ENCODE measurements around the gene ALAD. TPM values are rescaled to one million over a fixed set of nuclear protein-coding genes. Genes with fewer than 3 reads are reported as not detected.
A peak's percentile ranks its signal among the peaks of the same experiment; 100 is the strongest.

The ALAD gene
- total and polyA plus RNA-seq, 8 donors: 36.8 to 50.7 (median 44.7) TPM

DNA sequence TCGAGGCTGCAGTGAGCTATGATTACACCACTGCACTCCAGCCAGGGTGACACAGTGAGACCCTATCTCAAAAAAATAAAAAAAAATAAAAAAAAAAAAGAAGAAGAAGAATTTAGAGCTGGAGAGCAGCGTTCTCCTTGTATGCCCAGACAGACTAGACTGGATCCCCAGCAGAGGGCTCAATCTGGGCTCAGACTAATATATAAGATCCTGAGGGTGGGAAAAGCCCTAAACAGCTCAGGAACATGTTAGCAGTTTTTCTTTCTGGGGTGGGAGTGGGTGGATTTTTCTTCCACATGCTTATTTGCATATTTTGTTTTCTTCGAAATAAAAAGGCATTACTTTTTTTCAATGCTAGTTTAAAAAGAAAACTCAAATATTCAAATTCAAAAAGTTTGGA lies 52.6 kb downstream of the ALAD start:
- intact Hi-C loops (cut with DNase I): no loop called here
- Histone ChIP-seq H3K4me3 (no peak overlapping the region), H3K27me3 (peaks cover 12 to 34% of the 10 kb centered on the region in 2 donors), H3K4me1 (peaks cover 11 to 24% of the 10 kb centered on the region in 2 donors), H3K9me3 (no peaks in the 10 kb centered on the region), H3K36me3 (no peaks in the 10 kb centered on the region), H3K27ac (no peak overlapping the region)
- no peak for DNase-seq
- no peak for ATAC-seq
- TF ChIP-seq, protein P1, sequence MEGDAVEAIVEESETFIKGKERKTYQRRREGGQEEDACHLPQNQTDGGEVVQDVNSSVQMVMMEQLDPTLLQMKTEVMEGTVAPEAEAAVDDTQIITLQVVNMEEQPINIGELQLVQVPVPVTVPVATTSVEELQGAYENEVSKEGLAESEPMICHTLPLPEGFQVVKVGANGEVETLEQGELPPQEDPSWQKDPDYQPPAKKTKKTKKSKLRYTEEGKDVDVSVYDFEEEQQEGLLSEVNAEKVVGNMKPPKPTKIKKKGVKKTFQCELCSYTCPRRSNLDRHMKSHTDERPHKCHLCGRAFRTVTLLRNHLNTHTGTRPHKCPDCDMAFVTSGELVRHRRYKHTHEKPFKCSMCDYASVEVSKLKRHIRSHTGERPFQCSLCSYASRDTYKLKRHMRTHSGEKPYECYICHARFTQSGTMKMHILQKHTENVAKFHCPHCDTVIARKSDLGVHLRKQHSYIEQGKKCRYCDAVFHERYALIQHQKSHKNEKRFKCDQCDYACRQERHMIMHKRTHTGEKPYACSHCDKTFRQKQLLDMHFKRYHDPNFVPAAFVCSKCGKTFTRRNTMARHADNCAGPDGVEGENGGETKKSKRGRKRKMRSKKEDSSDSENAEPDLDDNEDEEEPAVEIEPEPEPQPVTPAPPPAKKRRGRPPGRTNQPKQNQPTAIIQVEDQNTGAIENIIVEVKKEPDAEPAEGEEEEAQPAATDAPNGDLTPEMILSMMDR (IDR thresholded peaks at IDR 0.05): no peak

- peaks cover 11 to 22% of the 10 kb centered on the region in 2 donors for H3K4me1 ChIP-seq
- DNase-seq (no peak), ATAC-seq (no peak)
- no peaks in the 10 kb centered on the region for H3K36me3 ChIP-seq
- TF ChIP-seq, protein P1 (IDR thresholded peaks at IDR 0.05): no peak
- H3K4me3 ChIP-seq: no peak overlapping the region
- intact Hi-C loops (cut with DNase I): no loop called here
- H3K27ac ChIP-seq: no peak overlapping the region
- peaks cover 11 to 21% of the 10 kb centered on the region in 2 donors for H3K27me3 ChIP-seq
- H3K9me3 ChIP-seq: no peaks in the 10 kb centered on the region
Observed at GRCh38 chr9:113345671-113346070, 55.4 kb downstream of the ALAD start.

- intact Hi-C loops (cut with DNase I): no loop called here
Observed at GRCh38 chr9:113345190-113345589, 55.9 kb downstream of the ALAD start.

GRCh38 chr9:113343732-113344231 lies 57.3 kb downstream of the ALAD start:
- ATAC-seq: peak; percentile 76
- Histone ChIP-seq H3K27ac (peak overlapping the region; percentile 40 to 89), H3K4me3 (no peak overlapping the region), H3K36me3 (no peaks in the 10 kb centered on the region), H3K9me3 (no peaks in the 10 kb centered on the region), H3K27me3 (peaks cover 0 to 2% of the 10 kb centered on the region in 2 donors), H3K4me1 (peaks cover 9 to 18% of the 10 kb centered on the region in 2 donors)
- TF ChIP-seq, protein P1 (IDR thresholded peaks at IDR 0.05): no peak
- intact Hi-C loops (cut with DNase I): no loop called here
- DNase-seq: peak in 3 of 4 donors; percentile 78 to 94 (median 89)

More at GRCh38 chr9:113345190-113345589, 55.9 kb downstream of the ALAD start:
- no peaks in the 10 kb centered on the region for H3K9me3 ChIP-seq
- no peak for ATAC-seq
- no peaks in the 10 kb centered on the region for H3K36me3 ChIP-seq
- H3K27me3 ChIP-seq: peaks cover 6 to 16% of the 10 kb centered on the region in 2 donors
- peaks cover 8 to 21% of the 10 kb centered on the region in 2 donors for H3K4me1 ChIP-seq
- no peak for DNase-seq
- H3K27ac ChIP-seq: no peak overlapping the region
- TF ChIP-seq, protein P1 (IDR thresholded peaks at IDR 0.05): no peak
- no peak overlapping the region for H3K4me3 ChIP-seq

DNA sequence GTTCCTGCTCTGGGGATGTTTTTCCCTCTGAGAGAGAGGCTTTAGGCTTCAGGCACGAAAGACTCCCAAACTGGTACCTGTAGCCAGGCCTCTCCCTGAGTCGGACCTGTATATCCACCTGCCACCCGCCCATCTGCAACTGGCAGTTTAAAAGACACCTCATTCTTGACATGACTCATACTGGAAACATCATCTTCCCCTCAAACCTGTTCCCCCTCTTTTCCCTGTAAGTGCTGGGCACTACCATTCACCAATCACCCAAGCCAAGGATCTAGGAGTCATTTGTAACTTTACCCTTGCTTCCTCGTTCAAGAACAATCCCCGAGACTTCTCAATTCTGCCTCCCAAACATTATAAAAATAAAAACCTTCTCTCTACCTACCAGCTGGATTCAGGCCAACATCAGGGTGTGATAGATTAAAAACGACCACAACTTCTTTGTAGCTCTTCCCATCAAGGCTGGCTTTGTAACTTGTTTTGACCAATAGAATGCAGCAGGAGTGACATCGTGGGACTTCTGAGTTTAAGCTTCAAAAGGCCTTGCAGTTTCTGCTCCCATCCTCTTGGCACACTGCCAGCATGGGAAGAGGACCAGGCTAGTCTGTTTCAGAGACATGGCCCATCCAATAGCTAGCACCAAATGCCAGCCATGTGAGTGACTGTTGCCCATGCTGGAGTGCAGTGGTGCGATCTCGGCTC lies 59.2 kb downstream of the ALAD start:
- Histone ChIP-seq H3K27ac (no peak overlapping the region), H3K4me3 (no peak overlapping the region), H3K27me3 (no peaks in the 10 kb centered on the region), H3K9me3 (no peaks in the 10 kb centered on the region), H3K36me3 (no peaks in the 10 kb centered on the region), H3K4me1 (peaks cover 9 to 18% of the 10 kb centered on the region in 2 donors)
- DNase-seq (no peak), ATAC-seq (no peak)
- intact Hi-C loops (cut with DNase I): no loop called here
- TF ChIP-seq, protein P1 (IDR thresholded peaks at IDR 0.05): no peak
